ENCODE data around the gene RPA3. TPM values are rescaled to one million over a fixed set of nuclear protein-coding genes. Genes with fewer than 3 reads are reported as not detected.

Gene RPA3
- polyA plus RNA-seq (2013, experiment 1 of 2; ENCODE audit: insufficient read length) = 34.3 TPM
- 15.1 TPM for polyA plus RNA-seq (2013, experiment 2 of 2; ENCODE audit: insufficient read length)

GRCh38 chr7:7718492-7718891 is at the start of gene RPA3:
Gene RPA3, minus strand, starts transcription at chr7:7718607. Its CDS starts 78,189 bp downstream, at chr7:7640418.
- no peak for DNase-seq

- DNase-seq = no peak
These were observed 48.3 kb upstream of the RPA3 start for GRCh38 chr7:7766671-7767070.

- DNase-seq = no peak
These were observed 47.0 kb upstream of the RPA3 start for GRCh38 chr7:7765422-7765821.

- no peak for DNase-seq
These were observed 46.4 kb upstream of the RPA3 start for GRCh38 chr7:7764520-7765396.

GRCh38 chr7:7761974-7762779 is 43.8 kb upstream of the RPA3 start:
- peak; percentile 68 for DNase-seq

- DNase-seq = peak; percentile 67
These were observed 43.0 kb upstream of the RPA3 start for GRCh38 chr7:7761340-7761973.

GRCh38 chr7:7757576-7757975 is 39.2 kb upstream of the RPA3 start:
- no peak for DNase-seq

GRCh38 chr7:7756577-7756976 is 38.2 kb upstream of the RPA3 start:
- no peak for DNase-seq

- no peak for DNase-seq
These were observed 33.1 kb upstream of the RPA3 start for GRCh38 chr7:7751243-7752092.

- no peak for DNase-seq
These were observed 32.3 kb upstream of the RPA3 start for GRCh38 chr7:7750571-7751242.

GRCh38 chr7:7746458-7746857 is 28.1 kb upstream of the RPA3 start:
- DNase-seq = no peak

- DNase-seq = no peak
These were observed 27.6 kb upstream of the RPA3 start for GRCh38 chr7:7745966-7746365.

- DNase-seq = no peak
These were observed 26.9 kb upstream of the RPA3 start for GRCh38 chr7:7745258-7745657.

GRCh38 chr7:7742223-7742622 is 23.8 kb upstream of the RPA3 start:
- no peak for DNase-seq

- DNase-seq = no peak
These were observed 21.6 kb upstream of the RPA3 start for GRCh38 chr7:7740037-7740355.

GRCh38 chr7:7739204-7740036 is 21.0 kb upstream of the RPA3 start:
- no peak for DNase-seq

- no peak for DNase-seq
These were observed 20.2 kb upstream of the RPA3 start for GRCh38 chr7:7738622-7739021.

GRCh38 chr7:7738177-7738576 is 19.8 kb upstream of the RPA3 start:
- no peak for DNase-seq

- DNase-seq = no peak
These were observed 19.3 kb upstream of the RPA3 start for GRCh38 chr7:7737674-7738073.

GRCh38 chr7:7736671-7737070 is 18.3 kb upstream of the RPA3 start:
- peak; percentile 15 for DNase-seq

All from fibroblast of skin of back (primary cell).